HEK293T (cell line): ENCODE data around the gene MAP4K5.

Experiments used
- CTCF ChIA-PET: fragments of 350-600 bp; formaldehyde crosslinking; extraction: SDS; loops from one replicate; lab custom pipeline; 2021; ENCODE audit warnings: antibody characterized with exemption, inconsistent platforms; lab: Yijun Ruan, JAX
- POLR2A ChIA-PET: fragments of 350-600 bp; formaldehyde crosslinking; extraction: SDS; loops from one replicate; lab custom pipeline; 2020; ENCODE audit warnings: antibody characterized with exemption, inconsistent platforms; lab: Yijun Ruan, JAX
- DNase-seq: peaks from one replicate; pipeline ENCODE4 v3.0.0; 2012; ENCODE audit warnings: mixed read lengths; ENCODE audit errors: extremely low spot score
- ARNT ChIP-seq: fragments of 450-650 bp; IDR thresholded peaks from 2 replicates; pipeline ENCODE4 v1.6.1; 2017; ENCODE audit warnings: mild to moderate bottlenecking
- BHLHE40 ChIP-seq: fragments of 450-650 bp; IDR thresholded peaks from 2 replicates; pipeline ENCODE4 v1.6.1; 2016; ENCODE audit warnings: mild to moderate bottlenecking, moderate library complexity, borderline replicate concordance
- CTBP1 ChIP-seq: fragments of 450-650 bp; IDR thresholded peaks from 2 replicates; pipeline ENCODE4 v1.6.1; 2016; ENCODE audit warnings: borderline replicate concordance
- ELF4 ChIP-seq: fragments of 450-650 bp; IDR thresholded peaks from 2 replicates; pipeline ENCODE4 v1.6.1; 2017; ENCODE audit warnings: antibody characterized with exemption
- FOXA1 ChIP-seq: fragments of 450-650 bp; IDR thresholded peaks from 2 replicates; pipeline ENCODE4 v1.6.1; 2016; ENCODE audit warnings: mild to moderate bottlenecking
- FOXK2 ChIP-seq: fragments of 450-650 bp; IDR thresholded peaks from 2 replicates; pipeline ENCODE4 v1.6.1; 2016; ENCODE audit warnings: mild to moderate bottlenecking
- FOXM1 ChIP-seq: fragments of 450-650 bp; IDR thresholded peaks from 2 replicates; pipeline ENCODE4 v1.6.1; 2017; ENCODE audit warnings: mild to moderate bottlenecking, borderline replicate concordance
- HDGF ChIP-seq: fragments of 450-650 bp; IDR thresholded peaks from 2 replicates; pipeline ENCODE4 v1.6.1; 2017; ENCODE audit warnings: antibody characterized with exemption, borderline replicate concordance
- L3MBTL2 ChIP-seq: fragments of 450-650 bp; conservative IDR thresholded peaks from 2 replicates; pipeline ENCODE4 v1.6.1; 2016; ENCODE audit warnings: mild to moderate bottlenecking
- LEF1 ChIP-seq: fragments of 450-650 bp; IDR thresholded peaks from 2 replicates; pipeline ENCODE4 v1.6.1; 2017; ENCODE audit warnings: mild to moderate bottlenecking, borderline replicate concordance
- NFRKB ChIP-seq: fragments of 450-650 bp; IDR thresholded peaks from 2 replicates; pipeline ENCODE4 v1.6.1; 2016; ENCODE audit warnings: mild to moderate bottlenecking, moderate library complexity
- PKNOX1 ChIP-seq: fragments of 450-650 bp; IDR thresholded peaks from 2 replicates; pipeline ENCODE4 v1.6.1; 2016
- SP1 ChIP-seq: fragments of 450-650 bp; IDR thresholded peaks from 2 replicates; pipeline ENCODE4 v1.6.1; 2017
- SUZ12 ChIP-seq: fragments of 450-650 bp; IDR thresholded peaks from 2 replicates; pipeline ENCODE4 v1.6.1; 2016; ENCODE audit warnings: mild to moderate bottlenecking
- TARDBP ChIP-seq: fragments of 450-650 bp; IDR thresholded peaks from 2 replicates; pipeline ENCODE4 v1.6.1; 2016
- ZNF384 ChIP-seq: fragments of 450-650 bp; IDR thresholded peaks from 2 replicates; pipeline ENCODE4 v1.6.1; 2016

Gene MAP4K5

GRCh38 chr14:50381008-50381407 is 151.4 kb downstream of the MAP4K5 start:
- no peak for DNase-seq
- ChIA-PET CTCF (interaction anchor here (0.6 kb wide), 1 partner anchor 61 kb away, joined by 3 read pairs; no protein-coding TSS in a partner anchor), POLR2A (no interaction called here)
- TF ChIP-seq ELF4: no peak
- TF ChIP-seq TARDBP: no peak
- no peak for TF ChIP-seq HDGF
- no peak for TF ChIP-seq FOXK2
- no peak for TF ChIP-seq NFRKB
- no peak for TF ChIP-seq SP1
- TF ChIP-seq ZNF384: no peak

- DNase-seq: no peak
- no peak for TF ChIP-seq BHLHE40
- no peak for TF ChIP-seq L3MBTL2
- CTCF ChIA-PET: no interaction called here
- POLR2A ChIA-PET: no interaction called here
Measured at GRCh38 chr14:50380455-50380854, 151.9 kb downstream of the MAP4K5 start.

- ChIA-PET POLR2A (no interaction called here), CTCF (no interaction called here)
- DNase-seq: no peak
- TF ChIP-seq TARDBP (no peak), FOXK2 (no peak), L3MBTL2 (no peak), SUZ12 (no peak), BHLHE40 (no peak), FOXA1 (no peak), FOXM1 (no peak), PKNOX1 (no peak)
Measured at GRCh38 chr14:50379563-50379962, 152.8 kb downstream of the MAP4K5 start.

GRCh38 chr14:50377550-50378085 is 154.8 kb downstream of the MAP4K5 start:
- no peak for TF ChIP-seq TARDBP
- TF ChIP-seq ARNT: no peak
- no peak for TF ChIP-seq ELF4
- no peak for TF ChIP-seq SUZ12
- no peak for TF ChIP-seq FOXA1
- no peak for TF ChIP-seq SP1
- no peak for TF ChIP-seq PKNOX1
- TF ChIP-seq HDGF: no peak
- TF ChIP-seq LEF1: no peak
- no peak for TF ChIP-seq BHLHE40
- no peak for TF ChIP-seq ZNF384
- TF ChIP-seq NFRKB: no peak
- TF ChIP-seq FOXM1: no peak
- no peak for TF ChIP-seq L3MBTL2
- no peak for TF ChIP-seq FOXK2
- TF ChIP-seq CTBP1: no peak
- DNase-seq: no peak
- POLR2A ChIA-PET: interaction anchor here (1.2 kb wide), 1 partner anchor 66 kb away, joined by 3 read pairs; the partner anchor contains the start of genes DMAC2L and L2HGDH
- CTCF ChIA-PET: no interaction called here

GRCh38 chr14:50375760-50376159 is 156.6 kb downstream of the MAP4K5 start:
- POLR2A ChIA-PET: no interaction called here
- no peak for DNase-seq
- TF ChIP-seq BHLHE40 (no peak), SP1 (no peak), TARDBP (no peak), CTBP1 (no peak), PKNOX1 (no peak), FOXK2 (no peak)
- CTCF ChIA-PET: no interaction called here

GRCh38 chr14:50373959-50374358 is 158.4 kb downstream of the MAP4K5 start:
- CTCF ChIA-PET: no interaction called here
- POLR2A ChIA-PET: interaction anchor here (0.9 kb wide), 1 partner anchor 23 kb away, joined by 3 read pairs; the partner anchor contains the start of gene CDKL1
- TF ChIP-seq SUZ12: no peak
- no peak for TF ChIP-seq L3MBTL2
- TF ChIP-seq FOXA1: no peak
- no peak for TF ChIP-seq CTBP1
- no peak for TF ChIP-seq LEF1
- no peak for TF ChIP-seq HDGF
- no peak for TF ChIP-seq FOXK2
- TF ChIP-seq PKNOX1: no peak
- DNase-seq: no peak

- ChIA-PET POLR2A (no interaction called here), CTCF (no interaction called here)
- TF ChIP-seq L3MBTL2: no peak
- TF ChIP-seq BHLHE40: no peak
- DNase-seq: no peak
Measured at GRCh38 chr14:50371546-50371945, 160.8 kb downstream of the MAP4K5 start.
